ENCODE results near the gene STIM1.

STIM1 gene

DNA sequence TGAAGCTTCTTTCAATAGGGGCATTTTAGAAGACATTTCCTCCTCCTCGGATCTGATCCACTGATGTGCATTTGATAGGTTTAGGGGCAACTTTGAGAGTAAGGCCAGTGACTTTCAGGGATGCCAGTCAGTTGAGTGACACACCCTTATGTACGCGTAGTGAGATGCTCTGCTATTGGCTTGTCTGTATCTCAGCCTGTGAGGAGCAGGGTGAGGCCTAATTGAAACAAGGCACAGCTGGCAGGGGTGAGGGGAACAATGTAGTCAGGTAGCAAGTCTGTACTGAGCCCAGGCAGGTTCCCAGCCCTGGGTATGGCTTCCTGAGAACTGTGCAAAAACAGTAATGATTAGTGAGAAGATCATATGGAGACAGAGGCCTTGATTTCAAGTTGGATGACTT, 61.5 kb downstream of the STIM1 start:
- no peak for DNase-seq (ENCODE audit: low read depth)

- DNase-seq (ENCODE audit: low read depth): peak; percentile 47
These were observed 64.8 kb downstream of the STIM1 start for GRCh38 chr11:3920148-3920852.

DNA sequence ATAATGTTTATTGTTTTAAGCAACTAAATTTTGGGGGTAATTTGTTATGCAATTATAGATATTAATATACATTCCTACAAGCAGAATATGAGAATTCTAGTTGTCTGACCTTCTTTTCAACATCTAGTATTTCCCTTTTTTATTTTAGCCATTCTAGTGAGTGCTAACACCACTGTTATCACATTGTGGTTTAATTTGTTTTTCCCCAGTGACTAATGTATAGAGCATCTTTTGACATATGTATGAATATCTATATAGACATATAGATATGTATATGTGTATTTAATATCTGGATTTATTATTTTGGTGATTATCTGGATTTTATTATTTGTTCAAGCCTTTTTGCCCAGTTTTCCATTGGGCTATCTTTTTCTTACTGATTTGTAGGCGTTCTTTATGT, 66.6 kb downstream of the STIM1 start:
- no peak for DNase-seq (ENCODE audit: low read depth)

- no peak for DNase-seq (ENCODE audit: low read depth)
These were observed 70.0 kb downstream of the STIM1 start for GRCh38 chr11:3925513-3925912.

DNA sequence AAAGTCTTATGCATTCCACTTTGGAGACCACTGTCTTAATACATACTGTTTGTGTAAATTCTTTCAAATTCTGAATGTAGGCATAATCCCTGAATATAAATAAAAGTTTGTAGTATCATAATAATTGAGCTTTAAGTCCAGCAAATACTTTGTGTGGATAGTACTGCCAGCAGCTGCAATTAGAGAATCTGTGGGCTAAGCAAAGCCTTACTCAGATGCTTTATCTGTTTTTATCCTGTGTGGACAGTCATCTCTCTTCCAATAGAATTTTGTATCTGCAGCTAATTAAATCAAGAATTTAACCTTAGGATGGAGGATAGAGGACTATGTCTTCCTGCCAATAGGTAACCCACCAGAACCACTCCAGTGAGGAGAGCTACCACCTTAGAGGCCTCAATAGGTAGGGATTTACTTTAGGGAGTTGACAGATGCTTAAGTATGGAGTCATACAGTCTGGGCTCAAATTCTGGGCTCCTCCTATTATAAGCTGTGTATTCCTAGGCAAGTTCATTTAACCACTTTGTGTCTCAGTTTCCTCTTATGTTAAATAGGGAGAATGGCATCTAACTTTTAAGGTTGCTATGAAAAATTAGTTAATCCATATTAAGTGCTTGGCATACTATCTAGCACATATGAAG, 71.1 kb downstream of the STIM1 start:
- no peak for DNase-seq (ENCODE audit: low read depth)

DNA sequence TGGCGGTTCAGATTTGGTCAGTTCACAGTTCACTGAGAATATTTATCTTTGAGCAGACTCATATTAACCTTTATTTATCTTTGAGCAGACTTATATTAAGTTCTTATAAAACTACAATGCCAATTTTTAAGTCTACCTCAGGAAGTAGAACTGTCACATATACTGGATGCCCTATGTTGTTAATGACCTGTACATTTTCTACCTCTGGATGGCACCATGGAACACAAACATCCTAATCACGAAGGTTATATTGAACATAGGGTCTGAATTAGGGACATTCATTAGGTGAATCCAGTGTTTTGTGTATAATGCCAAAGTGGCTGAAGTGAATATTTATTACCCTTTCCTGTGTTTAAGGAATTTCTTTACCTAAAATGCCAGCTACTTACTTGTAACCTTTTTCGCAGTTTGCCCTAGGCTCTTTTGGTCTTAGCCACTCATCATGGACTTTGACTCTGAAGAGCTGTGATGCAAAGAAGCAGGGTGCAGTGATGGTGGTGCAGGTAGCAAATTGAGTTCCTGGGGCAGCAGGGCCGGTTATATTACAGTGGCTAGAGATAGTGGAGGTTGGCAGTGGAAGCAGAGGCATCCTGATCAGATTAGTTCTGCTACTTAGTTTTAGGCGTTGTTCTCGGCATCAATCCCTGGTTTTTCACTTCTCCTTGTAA, 71.8 kb downstream of the STIM1 start:
- no peak for DNase-seq (ENCODE audit: low read depth)

DNA sequence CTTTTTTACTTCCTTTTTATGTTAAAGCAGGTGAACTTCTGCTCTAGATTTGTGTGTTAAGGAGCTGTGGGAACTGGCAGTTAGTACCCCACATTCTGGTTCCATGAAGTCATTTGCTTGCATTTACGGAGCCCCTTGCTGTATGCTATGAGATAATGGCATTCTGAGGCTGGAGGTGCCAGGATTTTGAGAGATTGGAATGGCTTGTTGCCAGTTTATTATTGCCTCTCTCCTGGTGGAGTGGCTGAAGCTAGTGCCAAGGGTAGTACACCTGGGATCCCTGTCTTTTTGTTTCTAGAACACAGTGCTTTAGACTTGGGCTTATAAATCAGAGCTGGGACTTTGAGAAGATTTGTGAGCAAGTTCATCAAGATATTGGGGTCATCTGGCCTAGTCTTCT, 73.8 kb downstream of the STIM1 start:
- DNase-seq (ENCODE audit: low read depth): no peak

GRCh38 chr11:3929649-3930048, 74.2 kb downstream of the STIM1 start:
- DNase-seq (ENCODE audit: low read depth): no peak

GRCh38 chr11:3932698-3933097, 77.2 kb downstream of the STIM1 start:
- no peak for DNase-seq (ENCODE audit: low read depth)

- no peak for DNase-seq (ENCODE audit: low read depth)
These were observed 77.7 kb downstream of the STIM1 start for GRCh38 chr11:3933165-3933628.

DNA sequence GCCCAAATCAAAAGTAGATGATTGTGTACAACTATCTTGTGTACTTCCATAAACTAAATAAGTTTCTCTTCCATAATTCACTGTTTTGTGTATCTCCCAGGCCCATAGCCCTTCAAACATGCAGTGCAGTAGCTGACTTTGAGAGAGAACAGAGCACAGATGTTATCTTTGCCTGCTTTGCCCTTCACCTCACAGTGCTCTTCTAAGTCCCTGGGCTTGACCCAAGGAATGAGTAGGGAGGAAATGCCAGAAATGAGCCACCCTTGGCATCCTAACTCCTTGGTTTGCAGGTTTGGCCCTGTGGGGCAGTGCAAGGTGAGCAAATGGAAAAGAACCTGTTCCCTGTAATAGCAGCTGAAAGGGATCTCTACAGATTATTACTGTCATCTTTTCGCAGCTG, 79.2 kb downstream of the STIM1 start:
- no peak for DNase-seq (ENCODE audit: low read depth)

DNA sequence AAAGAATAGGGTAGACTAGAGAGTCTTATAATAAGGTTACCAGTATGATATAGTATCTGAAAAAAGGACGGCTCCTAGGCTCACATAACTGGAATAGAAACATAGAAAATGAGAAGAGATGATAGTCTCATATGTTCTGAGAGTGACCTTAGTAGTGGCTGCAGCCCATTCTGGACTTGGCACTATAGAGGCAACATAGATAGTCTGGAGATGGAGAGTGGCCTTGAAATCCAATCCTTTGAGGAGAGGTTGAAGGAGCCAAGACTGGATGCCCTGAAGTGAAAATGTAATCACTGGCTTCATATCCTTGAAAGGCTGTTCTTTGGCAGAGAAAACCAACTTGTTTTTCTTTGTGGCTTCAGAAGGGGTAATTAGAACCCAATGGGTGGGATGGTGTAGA, 81.1 kb downstream of the STIM1 start:
- DNase-seq (ENCODE audit: low read depth): no peak

- no peak for DNase-seq (ENCODE audit: low read depth)
These were observed 83.7 kb downstream of the STIM1 start for GRCh38 chr11:3939211-3939610.

DNA sequence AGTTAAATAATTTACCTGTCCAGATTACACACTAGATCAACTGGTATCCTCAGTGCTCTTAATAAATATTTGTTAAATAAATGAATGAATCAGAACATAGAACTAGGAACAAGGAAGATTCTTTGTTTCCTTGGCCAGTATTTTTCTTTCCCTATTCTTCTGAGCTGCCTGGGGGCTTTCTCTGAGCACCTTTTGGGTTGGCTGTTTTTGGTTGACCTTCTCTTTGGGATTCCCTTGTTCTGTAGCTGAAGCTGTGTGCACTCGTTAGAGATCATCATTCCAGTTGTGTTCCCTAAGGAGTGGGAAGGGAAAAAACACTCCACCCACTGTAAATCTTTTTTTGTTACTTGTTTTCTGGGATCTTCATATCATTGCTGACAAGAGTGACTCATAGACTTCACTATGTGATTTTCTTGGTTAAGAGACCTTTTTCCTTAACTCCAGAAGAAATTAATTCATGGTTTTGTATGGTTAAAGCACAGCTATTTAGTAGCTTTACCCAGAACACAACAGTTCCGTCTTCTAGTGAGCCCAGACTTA, 84.3 kb downstream of the STIM1 start:
- DNase-seq (ENCODE audit: low read depth): no peak

DNA sequence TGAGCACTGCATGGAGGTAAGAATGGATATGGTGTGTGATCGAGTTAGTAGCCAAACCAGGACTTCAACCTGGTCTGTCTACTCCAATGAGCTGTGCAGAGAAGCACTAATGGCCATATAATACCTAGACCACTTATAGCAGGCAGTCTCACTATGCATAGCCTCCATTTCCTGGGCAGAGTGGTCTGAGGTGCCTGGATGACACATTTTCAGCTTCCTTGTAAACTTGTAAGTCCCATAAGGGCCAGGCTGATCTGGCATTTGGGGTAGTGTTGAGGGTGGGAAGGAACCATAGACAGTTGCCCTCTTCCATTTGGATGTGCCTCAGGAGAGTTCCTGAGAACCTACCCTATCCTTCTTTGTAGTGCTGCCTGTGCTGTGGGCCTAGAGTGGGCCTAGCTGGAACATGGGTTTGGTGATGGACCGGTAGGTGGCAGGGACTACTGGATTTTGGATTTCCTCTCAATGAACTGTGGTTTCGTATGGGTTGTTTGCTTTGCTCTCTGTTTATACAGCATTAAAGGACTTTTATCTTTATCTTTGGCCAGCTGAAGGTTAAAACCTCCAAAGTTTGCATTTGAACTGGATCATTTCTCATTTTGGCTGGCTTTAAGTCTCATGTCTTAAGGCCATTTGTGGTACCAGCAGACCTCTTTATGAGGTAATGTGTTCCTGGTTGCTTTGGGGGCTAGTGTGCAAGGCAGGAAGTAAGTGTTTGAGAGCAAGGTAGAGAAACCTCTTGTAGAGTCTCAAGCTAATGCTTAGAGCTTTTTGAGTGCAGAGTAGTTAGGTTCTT, 86.9 kb downstream of the STIM1 start:
- no peak for DNase-seq (ENCODE audit: low read depth)

GRCh38 chr11:3942956-3943497, 87.6 kb downstream of the STIM1 start:
- no peak for DNase-seq (ENCODE audit: low read depth)

- DNase-seq (ENCODE audit: low read depth): no peak
These were observed 88.7 kb downstream of the STIM1 start for GRCh38 chr11:3944198-3944597.

DNA sequence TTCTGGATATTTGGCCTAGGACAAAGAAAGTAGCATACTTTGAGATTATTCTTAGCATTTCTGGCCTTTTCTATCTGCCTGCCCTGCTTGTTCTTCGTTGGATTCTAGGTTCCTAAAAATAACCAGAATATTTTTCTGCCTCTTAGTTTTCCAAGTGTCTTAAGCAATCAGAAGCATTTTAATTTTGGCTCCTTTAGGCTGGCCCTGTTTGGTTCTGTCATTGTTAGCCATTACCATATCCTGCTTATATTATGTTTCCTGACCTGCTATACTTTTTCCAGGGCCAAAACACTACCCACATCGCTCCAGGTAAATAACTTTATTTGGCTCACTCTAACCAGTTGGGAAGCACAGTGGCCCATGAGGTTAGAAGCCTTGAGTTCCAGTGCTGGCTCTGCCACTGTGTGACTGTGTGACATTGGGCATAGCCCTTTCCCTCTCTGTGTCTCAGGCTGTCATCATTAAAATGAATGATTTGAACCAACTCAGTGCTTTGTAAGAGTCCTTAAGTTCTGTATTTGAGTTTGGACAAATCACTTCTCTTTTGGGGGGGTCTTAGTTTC, 91.1 kb downstream of the STIM1 start:
- no peak for DNase-seq (ENCODE audit: low read depth)

DNA sequence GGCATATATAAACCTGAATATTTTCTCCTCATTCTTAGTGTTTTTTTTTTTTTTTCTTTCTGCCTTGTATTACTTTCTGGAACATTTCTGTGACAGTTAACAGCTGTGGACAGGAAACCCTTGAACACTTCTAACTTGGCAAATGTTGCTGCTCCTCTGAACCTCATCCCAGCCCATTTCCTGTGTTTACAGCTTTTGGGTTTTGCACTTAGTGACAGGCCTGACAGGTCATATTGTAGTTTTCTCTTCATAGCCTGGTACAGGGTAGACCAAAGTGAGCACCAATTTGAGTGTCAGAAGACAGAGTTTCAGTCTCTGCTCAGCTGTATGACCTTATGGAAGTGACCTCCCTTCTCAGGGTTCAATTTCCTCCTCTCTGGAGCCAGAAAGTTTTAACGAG, 91.6 kb downstream of the STIM1 start:
- peak; percentile 17 for DNase-seq (ENCODE audit: low read depth)

GRCh38 chr11:3949125-3949524, 93.7 kb downstream of the STIM1 start:
- DNase-seq (ENCODE audit: low read depth): no peak

GRCh38 chr11:3950996-3951660, 95.7 kb downstream of the STIM1 start:
- DNase-seq (ENCODE audit: low read depth): no peak

All from activated gamma-delta T cell treated with anti-CD3 and anti-CD28 coated beads, Interleukin-2, amount 50 U/mL, for 16 hours (primary cell).